ENCODE measurements around the gene DZIP3.

The DZIP3 gene

DNA sequence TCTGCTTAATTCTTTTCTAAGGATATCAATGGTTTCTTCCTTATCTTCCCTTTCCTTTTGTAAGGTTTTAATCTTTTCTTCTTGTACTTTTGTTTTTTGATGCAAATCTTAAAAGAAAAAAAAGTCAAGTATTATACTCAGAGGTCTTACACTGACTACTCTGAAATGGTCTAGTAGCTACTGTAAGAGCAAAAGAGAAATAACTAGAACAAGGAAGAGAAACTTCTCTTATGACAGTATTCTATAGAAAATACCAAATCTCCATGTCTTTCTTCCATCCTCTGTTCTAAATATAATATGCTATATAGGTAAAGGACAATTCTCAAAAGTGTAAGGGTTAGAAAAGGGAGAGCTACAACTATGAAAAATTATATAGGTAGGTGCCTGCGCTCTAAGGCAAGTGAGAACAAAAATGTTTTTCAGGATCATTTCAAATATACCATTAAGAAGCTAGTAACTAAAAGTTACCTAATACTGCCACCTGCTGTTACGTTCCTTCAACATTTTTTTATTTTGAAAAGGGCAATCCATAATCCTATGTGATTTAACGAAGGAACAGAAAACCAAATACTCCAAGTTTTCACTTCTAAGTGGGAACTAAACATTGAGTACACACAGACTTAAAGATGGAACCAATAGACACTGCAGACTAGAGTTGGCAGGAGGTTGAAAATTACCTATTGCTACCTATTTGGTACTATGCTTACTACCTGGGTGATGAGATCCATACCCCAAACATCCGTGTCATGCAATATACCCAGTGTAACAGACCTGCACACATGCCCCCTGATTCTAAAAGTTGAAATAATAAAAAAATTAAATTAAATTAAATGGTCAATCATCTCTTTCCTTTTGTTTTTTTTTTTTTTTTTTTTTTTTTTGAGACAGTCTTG is 37.0 kb upstream of the DZIP3 start:
- POLR2A ChIA-PET: no interaction called here
- WGBS (ENCODE audit: insufficient coverage): 57% methylated on average over 1 of the region's 4 CpGs
- Histone ChIP-seq H3K4me1 (ENCODE audit: control extremely low read depth in 1 of 4, control insufficient read depth in 4 of 4, insufficient read depth in 4 of 4, low read length in 3 of 4) (no peaks in the 10 kb centered on the region), H3K27ac (ENCODE audit: insufficient read depth in 1 of 2, low read depth in 1 of 2, low read length in 2 of 2, poor library complexity in 1 of 2, severe bottlenecking in 2 of 2) (no peak overlapping the region), H3K36me3 (ENCODE audit: control insufficient read depth in 4 of 4, insufficient read depth in 4 of 4, low read length in 3 of 4) (peaks cover 4 to 48% (median 8%) of the 10 kb centered on the region in 4 experiments), H3K4me3 (ENCODE audit: control insufficient read depth in 1 of 7, extremely low read depth in 1 of 7, insufficient read depth in 4 of 7, low read depth in 2 of 7, low read length in 6 of 7) (no peak overlapping the region), H3K9me3 (ENCODE audit: control extremely low read depth in 1 of 5, control insufficient read depth in 4 of 5, insufficient read depth in 2 of 5, low read depth in 1 of 5, low read length in 4 of 5) (no peaks in the 10 kb centered on the region), H3K27me3 (replicated peaks in 2 of 5; ENCODE audit: control insufficient read depth in 4 of 5, insufficient read depth in 5 of 5, low read length in 4 of 5) (no peaks in the 10 kb centered on the region)
- CTCF ChIA-PET: interaction anchor here (0.8 to 5.7 kb wide), 21 partner anchors 8 to 1004 kb away, joined by 3 to 117 read pairs (median 4); partner anchors contain the start of genes CIP2A and DZIP3
- peak; percentile 63 to 79 (median 70) for DNase-seq

DNA sequence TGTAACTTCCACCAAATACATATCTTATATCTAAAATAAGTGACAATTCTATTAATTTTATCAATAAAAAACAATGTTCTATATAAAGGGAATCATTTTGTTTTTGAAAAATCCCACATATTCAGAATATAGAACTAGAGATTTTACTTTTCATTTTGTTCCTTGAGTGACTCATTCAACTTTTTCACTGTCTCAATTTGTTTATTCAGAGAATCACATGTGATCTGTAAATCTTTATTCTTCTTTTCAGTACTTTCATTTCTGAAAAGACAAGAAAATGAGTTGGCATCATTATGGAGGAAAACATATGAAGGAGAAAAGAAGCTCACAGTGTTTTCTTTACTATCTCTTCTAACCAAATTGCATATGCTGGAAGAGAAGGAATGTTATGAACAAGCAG is 35.3 kb upstream of the DZIP3 start:
- Histone ChIP-seq H3K9me3 (ENCODE audit: control extremely low read depth in 1 of 5, control insufficient read depth in 4 of 5, insufficient read depth in 2 of 5, low read depth in 1 of 5, low read length in 4 of 5) (no peaks in the 10 kb centered on the region), H3K27ac (ENCODE audit: insufficient read depth in 1 of 2, low read depth in 1 of 2, low read length in 2 of 2, poor library complexity in 1 of 2, severe bottlenecking in 2 of 2) (no peak overlapping the region), H3K4me1 (ENCODE audit: control extremely low read depth in 1 of 4, control insufficient read depth in 4 of 4, insufficient read depth in 4 of 4, low read length in 3 of 4) (no peaks in the 10 kb centered on the region), H3K27me3 (replicated peaks in 2 of 5; ENCODE audit: control insufficient read depth in 4 of 5, insufficient read depth in 5 of 5, low read length in 4 of 5) (no peaks in the 10 kb centered on the region), H3K36me3 (ENCODE audit: control insufficient read depth in 4 of 4, insufficient read depth in 4 of 4, low read length in 3 of 4) (peaks cover 4 to 53% (median 15%) of the 10 kb centered on the region in 4 experiments), H3K4me3 (ENCODE audit: control insufficient read depth in 1 of 7, extremely low read depth in 1 of 7, insufficient read depth in 4 of 7, low read depth in 2 of 7, low read length in 6 of 7) (no peak overlapping the region)
- DNase-seq: no peak
- POLR2A ChIA-PET: no interaction called here
- CTCF ChIA-PET: interaction anchor here (1.7 to 5.7 kb wide), 3 partner anchors 11 to 64 kb away, joined by 4 to 117 read pairs (median 16); partner anchors contain the start of genes CIP2A and DZIP3

GRCh38 chr3:108554913-108555571 is 34.5 kb upstream of the DZIP3 start:
- Histone ChIP-seq H3K27ac (ENCODE audit: insufficient read depth in 1 of 2, low read depth in 1 of 2, low read length in 2 of 2, poor library complexity in 1 of 2, severe bottlenecking in 2 of 2) (no peak overlapping the region), H3K27me3 (replicated peaks in 2 of 5; ENCODE audit: control insufficient read depth in 4 of 5, insufficient read depth in 5 of 5, low read length in 4 of 5) (no peaks in the 10 kb centered on the region), H3K36me3 (ENCODE audit: control insufficient read depth in 4 of 4, insufficient read depth in 4 of 4, low read length in 3 of 4) (peaks cover 4 to 53% (median 15%) of the 10 kb centered on the region in 4 experiments), H3K4me1 (ENCODE audit: control extremely low read depth in 1 of 4, control insufficient read depth in 4 of 4, insufficient read depth in 4 of 4, low read length in 3 of 4) (no peaks in the 10 kb centered on the region), H3K9me3 (ENCODE audit: control extremely low read depth in 1 of 5, control insufficient read depth in 4 of 5, insufficient read depth in 2 of 5, low read depth in 1 of 5, low read length in 4 of 5) (no peaks in the 10 kb centered on the region), H3K4me3 (ENCODE audit: control insufficient read depth in 1 of 7, extremely low read depth in 1 of 7, insufficient read depth in 4 of 7, low read depth in 2 of 7, low read length in 6 of 7) (no peak overlapping the region)
- POLR2A ChIA-PET: no interaction called here
- 100% methylated on average over 3 of the region's 3 CpGs for WGBS (ENCODE audit: insufficient coverage)
- CTCF ChIA-PET: interaction anchor here (0.9 to 5.7 kb wide), 5 partner anchors 11 to 65 kb away, joined by 3 to 117 read pairs (median 4); partner anchors contain the start of genes CIP2A and DZIP3
- DNase-seq: no peak

DNA sequence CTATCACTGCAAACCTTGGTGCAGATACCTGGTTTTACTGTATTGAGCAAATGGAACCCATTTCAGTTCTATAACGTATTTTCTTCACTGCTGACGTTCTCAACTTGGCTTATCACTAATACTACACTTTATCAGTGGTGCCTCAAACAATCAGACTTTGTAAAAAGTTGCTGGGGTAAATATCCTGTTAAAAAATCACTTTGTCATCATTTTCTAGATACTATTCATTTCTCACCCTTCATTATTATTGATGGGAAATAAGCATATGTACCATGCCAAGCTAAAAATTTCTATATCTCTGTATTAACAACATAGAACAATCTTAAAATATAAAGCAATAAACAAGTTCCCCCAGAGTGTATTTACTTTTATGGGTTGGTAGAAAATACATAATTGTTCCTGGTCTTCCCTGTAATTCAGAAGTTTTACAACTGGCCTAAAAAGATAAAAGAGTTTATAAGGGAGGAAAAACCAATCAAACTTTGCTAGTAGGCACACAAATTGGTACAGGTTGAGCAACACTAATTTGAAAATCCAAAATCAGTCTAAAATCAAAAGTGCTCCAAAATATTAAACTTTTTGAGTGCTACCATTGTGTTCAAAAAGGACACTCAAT is 33.4 kb upstream of the DZIP3 start:
- no peak for DNase-seq
- POLR2A ChIA-PET: no interaction called here
- no CpG with 5 or more reads among the region's 2 CpGs for WGBS (ENCODE audit: insufficient coverage)
- Histone ChIP-seq H3K4me1 (ENCODE audit: control extremely low read depth in 1 of 4, control insufficient read depth in 4 of 4, insufficient read depth in 4 of 4, low read length in 3 of 4) (no peaks in the 10 kb centered on the region), H3K27ac (ENCODE audit: insufficient read depth in 1 of 2, low read depth in 1 of 2, low read length in 2 of 2, poor library complexity in 1 of 2, severe bottlenecking in 2 of 2) (no peak overlapping the region), H3K36me3 (ENCODE audit: control insufficient read depth in 4 of 4, insufficient read depth in 4 of 4, low read length in 3 of 4) (peaks cover 4 to 61% (median 15%) of the 10 kb centered on the region in 4 experiments), H3K9me3 (ENCODE audit: control extremely low read depth in 1 of 5, control insufficient read depth in 4 of 5, insufficient read depth in 2 of 5, low read depth in 1 of 5, low read length in 4 of 5) (no peaks in the 10 kb centered on the region), H3K4me3 (ENCODE audit: control insufficient read depth in 1 of 7, extremely low read depth in 1 of 7, insufficient read depth in 4 of 7, low read depth in 2 of 7, low read length in 6 of 7) (no peak overlapping the region), H3K27me3 (replicated peaks in 2 of 5; ENCODE audit: control insufficient read depth in 4 of 5, insufficient read depth in 5 of 5, low read length in 4 of 5) (no peaks in the 10 kb centered on the region)
- CTCF ChIA-PET: interaction anchor here (1.2 to 5.7 kb wide), 3 partner anchors 12 to 66 kb away, joined by 3 to 117 read pairs (median 4); partner anchors contain the start of genes CIP2A and DZIP3

DNA sequence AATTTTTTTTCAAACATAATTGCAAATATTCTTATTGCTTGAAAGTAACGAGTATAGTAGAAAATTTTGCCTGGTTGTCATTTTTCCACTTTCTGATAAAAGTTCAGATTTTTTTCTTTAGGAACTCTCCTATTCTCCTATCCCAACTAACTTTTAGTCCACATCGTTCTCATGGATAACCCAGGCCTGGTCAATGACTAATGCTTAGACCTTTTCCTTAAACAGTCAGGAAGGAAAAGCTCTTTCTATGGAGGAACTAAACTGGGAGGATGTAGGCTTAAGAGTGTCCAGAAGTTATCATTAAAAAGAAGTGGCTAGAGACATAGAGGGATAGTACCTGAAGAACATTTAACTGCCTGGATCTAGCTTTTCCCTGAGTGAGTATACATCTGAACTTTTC is 27.0 kb upstream of the DZIP3 start:
- no peak for DNase-seq
- Histone ChIP-seq H3K4me3 (ENCODE audit: control insufficient read depth in 1 of 7, extremely low read depth in 1 of 7, insufficient read depth in 4 of 7, low read depth in 2 of 7, low read length in 6 of 7) (no peak overlapping the region), H3K9me3 (ENCODE audit: control extremely low read depth in 1 of 5, control insufficient read depth in 4 of 5, insufficient read depth in 2 of 5, low read depth in 1 of 5, low read length in 4 of 5) (no peaks in the 10 kb centered on the region), H3K4me1 (ENCODE audit: control extremely low read depth in 1 of 4, control insufficient read depth in 4 of 4, insufficient read depth in 4 of 4, low read length in 3 of 4) (no peaks in the 10 kb centered on the region), H3K36me3 (ENCODE audit: control insufficient read depth in 4 of 4, insufficient read depth in 4 of 4, low read length in 3 of 4) (peaks cover 0 to 52% (median 10%) of the 10 kb centered on the region in 4 experiments), H3K27ac (ENCODE audit: insufficient read depth in 1 of 2, low read depth in 1 of 2, low read length in 2 of 2, poor library complexity in 1 of 2, severe bottlenecking in 2 of 2) (no peak overlapping the region), H3K27me3 (replicated peaks in 2 of 5; ENCODE audit: control insufficient read depth in 4 of 5, insufficient read depth in 5 of 5, low read length in 4 of 5) (no peaks in the 10 kb centered on the region)
- ChIA-PET POLR2A (no interaction called here), CTCF (interaction anchor here (1.1 kb wide), 1 partner anchor 16 kb away, joined by 3 read pairs; no protein-coding TSS in a partner anchor)
- no CpG with 5 or more reads among the region's 2 CpGs for WGBS (ENCODE audit: insufficient coverage)

DNA sequence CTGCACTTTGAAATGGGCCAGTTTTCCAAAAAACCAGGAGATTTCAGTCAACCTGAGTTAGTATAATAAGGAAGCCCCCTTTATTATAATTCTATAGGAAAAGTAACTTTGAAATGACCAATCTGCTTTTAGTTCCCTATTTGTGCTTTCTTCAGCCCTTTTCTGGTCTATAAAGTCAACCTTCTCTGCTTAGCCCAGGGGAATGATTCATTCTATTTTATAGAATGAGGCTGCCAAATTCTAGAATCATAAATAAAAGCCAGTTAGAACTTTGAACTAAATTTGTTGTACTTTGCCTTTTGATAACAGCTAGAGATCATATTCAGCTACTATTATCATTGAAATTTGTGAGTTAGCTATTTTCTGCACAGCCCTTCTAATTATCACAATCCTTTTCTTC is 25.0 kb upstream of the DZIP3 start:
- Histone ChIP-seq H3K36me3 (ENCODE audit: control insufficient read depth in 4 of 4, insufficient read depth in 4 of 4, low read length in 3 of 4) (peaks cover 0 to 45% (median 4%) of the 10 kb centered on the region in 4 experiments), H3K27me3 (replicated peaks in 2 of 5; ENCODE audit: control insufficient read depth in 4 of 5, insufficient read depth in 5 of 5, low read length in 4 of 5) (no peaks in the 10 kb centered on the region), H3K9me3 (ENCODE audit: control extremely low read depth in 1 of 5, control insufficient read depth in 4 of 5, insufficient read depth in 2 of 5, low read depth in 1 of 5, low read length in 4 of 5) (no peaks in the 10 kb centered on the region), H3K27ac (ENCODE audit: insufficient read depth in 1 of 2, low read depth in 1 of 2, low read length in 2 of 2, poor library complexity in 1 of 2, severe bottlenecking in 2 of 2) (no peak overlapping the region), H3K4me1 (ENCODE audit: control extremely low read depth in 1 of 4, control insufficient read depth in 4 of 4, insufficient read depth in 4 of 4, low read length in 3 of 4) (no peaks in the 10 kb centered on the region), H3K4me3 (ENCODE audit: control insufficient read depth in 1 of 7, extremely low read depth in 1 of 7, insufficient read depth in 4 of 7, low read depth in 2 of 7, low read length in 6 of 7) (no peak overlapping the region)
- ChIA-PET CTCF (interaction anchor here (1.4 kb wide), 1 partner anchor 22 kb away, joined by 4 read pairs; no protein-coding TSS in a partner anchor), POLR2A (no interaction called here)
- DNase-seq: peak in 1 of 3 donors; percentile 4
